Superior temporal gyrus (tissue), 1 donor: ENCODE measurements around the gene CHAD.
"Not testable (repeated sequence)": the region's sequence is repeated elsewhere in the genome, so short reads cannot be mapped to it uniquely, and the experiment has no call there.

Source experiments
- DNase-seq: peaks from one replicate; pipeline ENCODE4 v3.0.0-alpha.2; 2016; ENCODE audit errors: extremely low spot score

CHAD gene

DNA sequence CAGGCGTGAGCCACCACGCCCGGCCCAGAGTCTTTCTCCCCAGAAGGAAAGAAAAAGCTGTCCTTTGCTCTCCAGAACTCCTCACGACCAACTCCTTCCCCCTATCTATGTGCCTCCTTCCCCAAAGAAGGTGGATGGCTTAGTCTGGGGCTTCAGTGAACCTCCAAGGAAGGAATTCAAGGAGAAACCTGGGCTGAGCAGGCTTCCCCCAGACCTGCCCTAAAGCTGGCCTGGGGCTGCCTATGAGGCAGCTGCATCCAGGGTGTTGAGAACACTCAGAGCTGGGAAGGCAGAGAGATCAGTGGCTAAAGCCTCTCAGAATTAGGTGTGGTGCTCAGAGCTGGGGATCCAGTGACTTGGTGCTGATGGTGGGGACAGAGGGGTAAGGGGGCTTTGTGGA is 38.9 kb downstream of the CHAD start:
- no peak for DNase-seq

DNA sequence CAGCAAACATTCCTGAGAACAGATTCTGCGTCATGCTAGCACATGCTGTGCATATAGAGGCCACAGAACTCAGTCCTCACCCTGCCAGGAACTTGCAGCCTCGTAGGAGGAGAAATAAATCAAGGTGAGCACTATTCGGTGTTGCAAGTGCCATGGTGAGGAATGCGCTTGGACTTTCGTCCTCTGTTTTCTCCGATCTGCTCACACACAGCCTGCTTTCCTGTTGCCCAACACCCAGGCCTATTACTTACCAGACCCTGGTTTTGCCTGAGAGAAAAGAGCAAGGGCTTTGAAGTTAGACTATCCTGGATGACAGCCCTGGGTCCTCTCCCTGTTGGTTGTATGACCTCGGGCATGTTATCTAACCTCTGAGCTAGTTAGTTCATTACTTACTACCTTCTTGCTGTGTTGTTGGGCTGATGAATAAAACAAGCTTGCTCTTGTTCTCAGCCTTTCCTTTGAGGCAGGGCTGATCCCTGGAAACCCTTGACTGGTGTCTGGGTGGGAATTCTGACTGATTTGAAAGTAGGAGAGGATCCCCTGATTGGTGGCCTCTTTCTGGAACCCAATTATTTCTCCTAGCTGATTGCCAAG is 39.8 kb downstream of the CHAD start:
- no peak for DNase-seq

DNA sequence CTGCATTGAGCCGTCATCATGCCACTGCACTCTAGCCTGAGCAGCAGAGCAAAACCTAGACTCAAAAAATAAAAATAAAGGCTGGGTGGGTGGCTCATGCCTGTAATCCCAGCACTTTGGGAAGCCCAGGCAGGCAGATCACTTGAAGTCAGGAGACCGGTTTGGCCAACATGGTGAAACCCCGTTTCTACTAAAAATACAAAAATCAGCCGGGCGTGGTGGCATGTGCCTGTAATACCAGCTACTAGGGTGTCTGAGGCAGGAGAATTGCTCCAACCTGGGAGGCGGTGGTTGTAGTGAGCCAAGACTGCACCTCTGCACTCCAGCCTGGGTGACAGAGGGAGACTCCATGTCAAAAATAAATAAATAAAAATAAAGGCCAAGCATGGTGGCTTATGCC is 40.6 kb downstream of the CHAD start:
- DNase-seq: not testable (repeated sequence)

DNA sequence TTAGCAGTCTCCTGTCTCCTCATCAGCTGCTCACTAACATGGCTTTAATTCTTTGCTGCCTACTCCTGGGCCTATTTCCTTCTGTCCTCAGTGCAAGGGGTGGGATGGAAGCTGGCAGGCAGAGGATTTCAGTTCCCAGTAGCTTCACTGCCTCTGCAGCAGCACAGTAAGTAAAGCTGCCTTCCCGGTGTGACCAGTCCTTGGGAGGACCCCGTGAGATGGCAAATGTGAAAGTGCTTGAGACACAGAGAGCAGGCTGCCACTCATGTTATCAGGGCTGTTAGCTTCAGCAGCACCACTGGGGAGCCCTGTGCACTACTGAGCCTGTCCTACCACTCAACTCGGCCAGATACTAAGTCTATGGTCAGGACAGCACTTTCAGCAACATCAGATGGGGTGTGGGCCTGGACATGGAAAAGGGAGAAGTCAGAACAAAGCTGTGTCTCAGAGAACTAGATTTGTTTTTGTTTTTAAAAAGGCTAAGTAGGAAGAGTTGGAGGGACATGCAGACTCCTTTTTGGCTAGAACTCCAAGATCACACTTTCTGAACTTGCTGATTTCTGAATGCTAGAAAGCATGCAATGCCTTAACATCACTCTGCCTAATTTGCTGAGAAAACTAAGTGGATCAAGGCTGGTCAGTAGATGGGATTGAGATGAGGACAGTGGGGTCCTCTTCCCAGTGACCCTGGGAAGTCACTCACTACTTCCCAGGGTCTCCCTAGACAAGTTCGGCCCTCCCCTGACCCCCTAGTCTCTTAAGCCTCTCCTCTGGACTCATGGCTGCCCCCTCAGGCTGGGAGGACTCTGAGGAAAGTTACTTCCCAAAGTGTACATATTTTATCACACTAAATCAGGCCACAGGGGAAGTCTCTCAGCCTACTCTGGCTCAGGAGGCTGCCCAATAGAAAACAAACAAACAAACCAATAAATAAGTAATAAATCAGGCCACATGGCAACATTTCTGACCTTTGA is 41.6 kb downstream of the CHAD start:
- DNase-seq: no peak

DNA sequence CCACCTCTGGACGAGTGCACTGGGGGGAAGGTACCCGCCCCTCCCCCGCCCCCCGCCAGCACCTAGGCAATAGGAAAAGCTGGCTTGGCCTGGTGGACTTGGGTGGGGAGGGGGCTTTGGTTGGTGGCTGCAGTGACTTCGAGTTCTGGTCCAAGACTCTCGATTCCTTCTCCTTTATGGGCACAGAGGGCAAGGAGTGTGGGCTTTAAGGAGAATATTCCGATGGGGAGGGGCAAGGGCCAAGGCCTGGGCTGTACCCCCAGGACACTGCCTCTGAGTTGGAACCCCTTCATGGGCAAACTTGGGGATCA is 42.3 kb downstream of the CHAD start:
- no peak for DNase-seq

DNA sequence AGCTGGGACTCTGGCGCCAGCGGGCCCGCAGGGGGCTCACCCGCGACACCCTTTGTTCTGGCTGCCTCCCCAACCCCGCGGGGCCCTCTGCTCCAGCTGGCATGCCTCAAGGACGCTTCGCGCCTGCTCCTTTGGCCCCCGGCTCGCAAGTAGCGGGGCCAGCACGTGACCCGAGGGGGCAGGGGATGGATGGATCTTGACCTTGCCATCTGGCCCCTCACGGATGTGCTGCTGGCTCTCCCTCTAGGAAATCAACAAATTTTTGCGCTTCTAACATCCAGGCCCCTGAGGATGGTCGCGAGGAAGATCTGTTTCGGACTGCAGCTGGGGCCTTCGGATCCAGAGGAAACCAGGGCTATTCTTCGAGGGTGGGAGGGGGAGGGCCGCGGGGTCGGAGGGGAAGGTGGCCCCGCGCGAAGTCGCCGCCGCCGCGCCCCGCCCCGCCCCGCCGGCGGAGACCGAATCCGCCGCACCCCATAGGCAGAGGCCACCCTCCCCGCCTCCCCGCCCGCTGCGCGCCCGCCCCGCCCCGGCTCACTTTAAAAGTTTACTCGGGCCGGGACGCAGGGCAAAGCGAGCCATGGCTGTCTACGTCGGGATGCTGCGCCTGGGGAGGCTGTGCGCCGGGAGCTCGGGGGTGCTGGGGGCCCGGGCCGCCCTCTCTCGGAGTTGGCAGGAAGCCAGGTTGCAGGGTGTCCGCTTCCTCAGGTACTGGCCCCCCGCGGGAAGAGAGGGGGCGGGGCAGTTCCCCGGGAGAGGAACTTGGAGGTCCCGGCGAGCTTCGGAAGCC is 42.8 kb downstream of the CHAD start, which contains the start of gene ACSF2:
Gene ACSF2, plus strand, starts transcription at position 537 of the 790 bp plus-strand sequence. Its CDS starts 44 bp downstream, at position 581.
- DNase-seq: no peak

DNA sequence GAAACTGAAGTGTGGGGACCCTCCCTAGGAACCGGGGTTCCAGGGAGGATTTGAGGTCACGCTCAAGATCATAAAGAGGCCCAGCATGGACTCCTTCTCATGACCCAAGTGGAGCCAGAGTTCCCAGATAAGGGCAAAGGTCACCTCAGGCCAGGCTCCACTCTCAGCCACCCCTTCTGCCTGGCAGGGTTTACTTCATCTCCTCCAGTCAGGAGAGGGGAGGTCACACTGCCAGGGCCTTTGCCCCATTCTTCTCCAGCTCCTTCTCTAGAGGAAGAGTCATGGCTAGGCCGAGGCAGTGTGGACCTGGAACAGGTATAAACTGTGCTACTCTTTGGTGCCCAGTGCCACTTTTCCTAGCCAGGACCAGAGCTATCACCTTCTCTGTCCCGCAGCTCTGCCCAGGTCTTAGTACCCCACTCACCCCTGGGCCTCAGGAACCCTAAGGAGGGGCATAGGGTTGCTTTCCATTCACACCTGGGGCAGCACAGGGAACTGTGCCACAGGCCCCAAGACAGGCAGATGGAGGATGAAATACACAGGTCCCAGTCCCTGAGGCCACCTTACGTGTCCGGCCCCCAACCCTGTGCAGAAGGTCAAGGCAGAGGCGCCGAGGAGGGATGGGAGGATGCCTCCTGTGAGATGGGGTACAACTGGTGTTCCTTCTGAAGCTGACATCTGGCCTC is 43.5 kb downstream of the CHAD start:
- no peak for DNase-seq

DNA sequence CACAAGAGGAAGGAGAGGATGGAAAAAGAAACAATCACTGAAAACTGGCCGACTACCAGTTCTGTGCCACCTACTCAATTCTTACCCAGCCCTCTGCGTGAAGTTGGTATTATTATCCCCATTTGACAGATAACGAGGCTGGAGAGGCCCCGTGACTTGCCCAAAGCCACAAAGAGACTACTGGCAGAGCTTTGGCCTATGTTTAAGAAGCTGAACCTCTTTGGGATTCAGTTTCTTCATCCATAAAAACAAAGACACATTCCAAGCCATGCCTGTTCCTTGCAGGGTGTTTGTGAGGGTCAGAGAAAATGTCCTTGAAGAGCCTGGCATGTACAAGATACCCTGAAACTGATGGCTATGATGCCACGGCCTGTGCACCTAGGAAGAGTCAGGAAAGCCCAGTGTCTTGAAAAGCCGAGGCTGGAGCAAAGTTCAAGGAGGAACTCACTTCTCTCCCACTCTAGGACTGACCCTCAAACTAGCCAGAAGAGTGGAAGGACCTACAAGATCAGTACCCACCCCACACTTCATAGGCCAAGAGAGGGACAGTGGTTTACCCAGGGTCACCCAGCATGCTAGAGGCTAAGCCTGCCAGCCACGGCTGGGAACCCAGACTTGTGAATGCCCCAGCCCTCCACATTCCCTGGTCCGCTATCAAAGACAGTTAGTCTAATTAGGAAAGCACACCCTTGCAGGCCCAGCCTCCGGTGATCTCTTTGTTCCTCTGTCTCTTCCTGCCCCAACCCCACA is 44.3 kb downstream of the CHAD start:
- no peak for DNase-seq

DNA sequence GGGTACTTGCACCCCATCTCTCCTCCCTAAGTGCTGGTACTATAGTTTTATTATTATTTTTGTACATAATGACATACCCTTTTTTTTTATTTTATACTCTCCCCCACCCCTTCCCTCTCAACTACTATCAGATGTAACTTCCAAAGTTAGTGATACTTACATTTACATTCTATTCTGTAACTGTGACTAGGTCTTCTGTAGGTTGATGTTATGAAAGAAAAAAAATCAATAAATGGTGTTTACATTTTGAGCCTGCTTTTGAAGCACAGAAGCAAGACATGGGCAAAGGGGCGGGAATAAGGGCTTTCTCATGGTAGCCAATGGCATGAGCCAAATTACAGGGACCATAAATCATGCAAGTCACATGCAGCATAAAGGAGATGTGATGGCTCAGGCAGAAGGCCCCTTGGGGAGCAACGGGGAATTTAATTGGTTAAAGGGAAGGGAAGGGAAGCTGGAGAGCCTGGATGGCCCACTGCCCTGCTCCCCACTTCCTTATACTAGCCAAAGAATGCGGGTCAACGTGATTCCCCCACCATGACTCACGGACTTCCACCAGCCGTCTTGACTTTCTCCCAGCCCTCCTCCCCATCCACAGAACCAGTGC is 45.0 kb downstream of the CHAD start:
- DNase-seq: no peak

DNA sequence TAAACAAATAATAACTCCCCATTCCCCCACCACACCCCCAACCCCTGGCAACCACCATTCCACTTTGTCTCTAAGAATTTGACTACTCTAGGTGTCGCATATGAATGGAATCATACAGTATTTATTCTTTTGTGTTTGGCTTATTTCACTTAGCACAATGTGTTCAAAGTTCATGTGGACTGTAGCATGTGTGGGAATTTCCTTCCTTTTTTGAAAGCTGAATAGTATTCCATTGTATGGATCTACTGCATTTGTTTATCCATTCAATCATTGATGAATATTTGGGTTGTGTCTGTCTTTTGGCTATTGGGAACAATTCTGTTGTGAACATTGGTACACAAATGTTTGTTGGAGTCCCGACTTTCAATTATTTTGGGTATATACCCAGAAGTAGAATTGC is 45.9 kb downstream of the CHAD start:
- no peak for DNase-seq

DNA sequence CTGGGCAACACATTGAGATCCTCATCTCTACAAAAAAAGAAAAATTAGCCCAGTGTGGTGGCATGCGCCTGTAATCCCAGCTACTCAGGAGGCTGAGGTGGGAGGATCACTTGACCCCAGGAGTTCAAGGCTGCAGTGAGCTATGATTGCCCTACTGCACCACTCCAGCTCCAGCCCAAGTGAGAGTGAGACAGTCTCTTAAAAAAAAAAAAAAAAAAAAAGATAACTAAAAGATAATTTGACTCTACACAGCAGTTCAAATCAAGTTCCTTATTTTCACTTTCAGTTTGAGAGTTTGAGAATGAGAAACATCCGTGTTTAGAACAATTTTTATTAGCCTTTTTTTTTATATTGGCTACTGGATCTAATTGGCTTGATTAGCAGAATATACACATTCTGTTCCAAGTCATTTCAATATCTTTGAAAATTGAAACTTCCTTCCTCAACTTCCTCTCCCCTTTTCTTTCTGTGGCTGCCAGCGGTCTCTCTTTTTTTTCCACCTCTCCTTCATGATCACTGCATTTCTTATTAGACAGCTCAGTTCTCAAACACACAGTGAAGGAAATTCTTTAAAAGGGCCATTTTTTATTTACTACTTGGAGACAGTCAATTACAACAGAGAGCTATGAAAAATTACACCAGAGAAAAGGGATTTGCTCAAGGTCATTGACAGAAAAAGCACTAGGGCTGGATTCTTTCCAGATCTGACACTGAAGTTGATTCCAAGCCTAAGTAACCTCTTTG is 47.2 kb downstream of the CHAD start:
- peak; percentile 17 for DNase-seq

DNA sequence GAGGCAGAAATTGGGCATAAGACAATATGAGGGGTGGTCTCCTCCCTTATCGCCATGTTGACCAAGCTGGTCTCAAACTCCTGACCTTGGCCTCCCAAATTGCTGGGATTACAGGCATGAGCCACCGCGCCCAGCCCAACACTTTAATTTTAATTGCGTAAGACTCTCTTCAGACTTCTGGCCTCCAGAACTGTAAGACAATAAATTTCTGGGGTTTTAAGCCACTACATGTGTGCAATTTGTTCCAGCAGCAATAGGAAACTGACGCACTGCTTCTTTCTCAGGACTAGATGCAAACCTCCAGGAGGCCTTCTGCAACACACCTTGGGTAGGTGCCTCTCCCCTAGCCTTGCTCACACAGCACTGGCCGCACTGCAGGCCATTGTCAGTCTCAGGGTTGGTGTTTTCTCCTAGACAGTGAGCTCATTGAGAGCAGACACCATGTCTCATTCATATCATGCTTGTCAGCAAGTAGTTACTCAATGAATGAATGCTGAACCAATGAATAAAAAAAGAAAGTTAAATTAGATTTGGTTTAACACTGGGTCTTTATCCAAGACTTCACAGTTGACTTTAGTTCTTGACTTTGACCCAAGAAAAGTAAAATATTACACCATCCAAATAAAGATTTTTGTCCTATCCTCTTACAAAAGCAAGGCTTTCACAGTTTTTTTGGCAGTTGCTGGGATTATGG is 48.1 kb downstream of the CHAD start:
- DNase-seq: no peak

DNA sequence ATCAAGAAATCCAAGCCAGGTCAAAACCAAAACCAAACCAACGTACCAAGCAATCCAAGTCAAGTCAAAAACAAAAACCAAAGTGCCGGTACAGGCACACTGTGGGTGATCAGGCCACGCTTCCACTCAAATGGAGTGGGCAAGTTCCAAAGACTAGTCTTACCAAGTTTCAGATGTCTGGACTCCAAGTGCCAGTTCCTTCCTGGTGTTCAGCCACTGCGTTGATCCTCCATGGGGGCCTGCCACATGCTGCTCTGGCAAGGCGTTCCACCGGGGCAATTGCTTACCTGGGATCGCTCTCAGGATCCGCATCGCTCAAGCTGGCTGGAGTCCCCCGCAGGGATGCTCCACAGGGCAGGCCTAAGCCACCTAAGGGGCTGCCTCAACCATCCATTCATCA is 49.1 kb downstream of the CHAD start:
- not testable (repeated sequence) for DNase-seq

DNA sequence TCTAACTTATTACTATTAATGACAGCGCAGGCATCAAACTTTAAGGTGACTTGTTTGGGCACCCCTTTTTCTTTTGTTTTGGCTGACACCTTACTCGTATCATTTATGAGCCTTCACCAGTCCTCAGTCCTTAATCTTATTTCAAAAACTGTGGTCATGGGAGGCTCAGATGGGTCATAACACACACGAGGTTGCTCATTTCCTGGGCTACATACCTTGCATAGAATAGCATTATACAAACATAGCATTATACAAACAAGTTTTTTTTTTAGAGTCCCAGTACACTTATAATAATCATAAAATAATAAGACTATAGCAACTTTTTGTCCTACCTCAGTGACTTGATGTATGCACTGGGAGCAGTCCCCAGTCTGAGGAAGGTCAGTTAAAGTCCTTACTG is 53.9 kb downstream of the CHAD start:
- DNase-seq: no peak
